GM21619 (cell line): ENCODE data around the gene BAHD1.
"Not testable (repeated sequence)": the region's sequence is repeated elsewhere in the genome, so short reads cannot be mapped to it uniquely, and the experiment has no call there.

ENCODE experiments used
- ATAC-seq: cut with Tn5 transposase; IDR thresholded peaks from one replicate; pipeline ENCODE4 v1.9.1; 2021; ENCODE audit not compliant: unreplicated experiment

The BAHD1 gene

DNA sequence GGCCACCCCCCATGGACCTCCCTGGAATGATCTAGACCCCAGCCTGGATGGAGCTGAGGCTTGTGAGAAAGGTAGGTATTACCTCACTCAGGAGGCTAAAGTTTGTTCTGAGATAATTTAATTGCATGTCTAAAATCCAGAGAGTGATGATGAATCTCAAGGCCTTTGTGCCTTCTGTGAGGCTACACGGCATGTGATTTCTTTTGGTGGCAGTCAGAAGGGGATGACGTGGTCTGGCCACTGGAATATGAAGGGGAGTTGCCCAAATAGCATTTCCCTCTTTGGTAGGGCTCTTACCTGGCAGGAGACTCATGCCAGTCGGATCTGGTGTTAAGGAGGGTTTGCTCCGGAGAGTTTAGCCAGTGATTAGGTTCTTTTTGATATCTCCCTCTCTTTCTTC lies 2.5 kb downstream of the BAHD1 start:
- no peak for ATAC-seq

DNA sequence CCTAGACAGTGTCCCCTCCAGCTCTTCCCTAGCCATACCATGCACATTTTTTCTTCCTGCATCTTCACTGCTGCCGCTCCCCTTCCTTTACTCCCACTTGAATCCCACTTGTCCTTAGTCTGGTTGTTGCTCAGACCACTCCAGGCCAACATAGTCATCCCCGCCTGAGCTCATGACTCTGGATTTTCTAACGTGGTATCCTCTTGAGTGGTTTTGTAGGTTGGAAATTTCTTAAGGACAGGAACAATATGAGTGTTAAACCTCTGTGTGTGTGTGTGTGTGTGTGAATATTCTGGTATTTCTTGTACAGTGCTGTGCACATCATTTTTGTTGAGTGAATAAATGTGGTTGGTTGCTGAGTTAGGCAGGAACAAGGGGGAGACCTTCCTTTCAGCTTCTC lies 3.1 kb downstream of the BAHD1 start:
- no peak for ATAC-seq

GRCh38 chr15:40444736-40445135 lies 4.0 kb downstream of the BAHD1 start:
- no peak for ATAC-seq

DNA sequence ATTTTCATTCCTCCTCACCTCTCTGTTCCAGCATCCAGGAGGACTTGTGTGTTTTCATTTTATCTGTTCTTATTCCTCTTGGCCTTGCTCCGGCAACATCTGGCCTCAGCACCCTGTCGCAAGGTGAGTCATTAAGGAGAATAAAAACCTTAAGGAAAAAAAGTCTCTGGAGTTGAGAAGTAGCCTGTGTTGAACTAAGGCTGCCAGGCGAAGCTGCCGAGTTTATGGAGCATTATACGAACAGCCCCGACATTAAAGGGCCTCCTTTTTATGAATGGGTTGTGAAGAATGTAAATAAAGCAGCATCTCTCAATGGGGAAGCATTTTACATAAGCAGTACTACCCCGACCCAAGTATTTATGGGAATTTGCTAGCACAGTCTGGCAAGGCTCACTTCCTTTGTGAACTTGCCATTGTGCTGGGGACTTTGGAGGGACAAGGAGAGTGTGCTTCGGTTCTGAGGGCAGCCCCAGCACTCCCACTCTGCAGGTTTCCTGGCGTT lies 4.7 kb downstream of the BAHD1 start:
- ATAC-seq, result no peak

DNA sequence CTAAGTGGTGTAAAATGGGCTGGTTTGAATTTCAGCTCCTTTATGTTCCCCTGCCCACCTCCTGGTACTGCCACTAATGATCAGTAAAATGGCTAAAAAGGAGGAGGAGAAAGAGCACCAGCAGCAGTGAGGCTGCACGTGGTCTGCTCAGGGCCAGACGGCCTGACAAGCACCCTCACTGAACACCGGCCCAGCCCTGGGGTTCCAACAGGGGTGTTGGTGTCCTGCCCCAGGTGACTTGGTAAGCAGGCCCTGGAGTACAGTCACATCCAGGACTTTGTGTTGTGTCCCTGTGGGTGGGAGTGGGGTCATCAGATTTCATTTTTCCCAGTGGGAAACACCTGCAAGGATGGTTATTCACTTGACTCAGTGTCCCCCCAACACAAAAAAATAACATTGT lies 5.4 kb downstream of the BAHD1 start:
- ATAC-seq, result no peak

DNA sequence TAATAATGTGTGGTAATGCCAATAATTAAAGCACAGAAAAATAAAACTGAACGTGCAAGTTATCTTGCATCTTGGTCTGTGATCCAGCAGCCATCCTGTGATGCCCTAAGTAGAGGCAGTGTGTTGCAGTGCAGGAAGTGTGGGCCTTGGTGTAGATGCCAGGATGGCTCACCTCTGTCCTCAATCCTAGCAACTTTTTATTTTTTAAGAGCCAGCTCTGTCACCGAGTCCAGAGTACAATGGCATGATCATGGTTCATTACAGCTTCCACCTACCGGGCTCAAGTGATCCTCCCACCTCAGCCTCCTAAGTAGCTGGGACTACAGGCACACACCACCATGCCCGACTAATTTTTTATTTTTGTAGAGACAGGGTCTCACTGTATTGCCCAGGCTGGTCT lies 7.6 kb downstream of the BAHD1 start:
- no peak for ATAC-seq

DNA sequence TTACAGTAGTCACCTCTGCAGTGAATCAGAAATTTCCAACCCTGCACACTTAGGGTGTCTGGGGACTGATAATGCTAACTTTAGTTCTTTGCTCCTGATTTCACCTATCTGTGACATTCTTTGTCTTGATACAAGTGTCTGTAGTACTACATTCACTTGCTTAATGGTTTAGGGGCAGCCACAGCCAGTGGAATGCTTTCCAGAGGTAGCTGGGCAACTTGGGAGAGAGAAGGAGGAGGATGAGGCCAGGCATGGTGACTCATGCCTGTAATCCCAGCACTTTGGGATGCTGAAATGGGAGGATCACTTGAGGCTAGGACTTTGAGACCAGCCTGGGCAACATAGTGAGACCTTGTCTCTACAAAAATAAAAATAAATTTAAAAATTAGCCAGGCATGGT lies 8.5 kb downstream of the BAHD1 start:
- no peak for ATAC-seq

DNA sequence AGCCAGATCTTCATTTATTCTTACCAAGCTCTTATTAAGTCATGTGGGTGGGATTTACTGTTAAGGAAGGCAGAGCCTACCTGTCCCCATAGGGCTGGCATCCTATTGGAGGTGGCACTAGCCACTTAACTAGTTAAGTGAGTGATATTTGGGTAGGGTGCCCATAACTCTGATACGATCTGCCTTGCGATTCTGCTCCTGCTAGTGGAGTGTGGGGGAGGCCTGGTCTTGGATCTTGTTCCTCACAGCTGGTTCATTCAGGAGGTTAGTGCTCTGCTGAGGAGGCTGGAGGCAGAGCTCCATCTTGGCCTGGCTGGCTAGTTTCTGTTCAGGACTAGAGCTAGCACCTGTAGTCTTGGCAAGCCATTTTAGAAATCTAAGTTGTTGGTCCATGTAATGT lies 9.3 kb downstream of the BAHD1 start:
- no peak for ATAC-seq

DNA sequence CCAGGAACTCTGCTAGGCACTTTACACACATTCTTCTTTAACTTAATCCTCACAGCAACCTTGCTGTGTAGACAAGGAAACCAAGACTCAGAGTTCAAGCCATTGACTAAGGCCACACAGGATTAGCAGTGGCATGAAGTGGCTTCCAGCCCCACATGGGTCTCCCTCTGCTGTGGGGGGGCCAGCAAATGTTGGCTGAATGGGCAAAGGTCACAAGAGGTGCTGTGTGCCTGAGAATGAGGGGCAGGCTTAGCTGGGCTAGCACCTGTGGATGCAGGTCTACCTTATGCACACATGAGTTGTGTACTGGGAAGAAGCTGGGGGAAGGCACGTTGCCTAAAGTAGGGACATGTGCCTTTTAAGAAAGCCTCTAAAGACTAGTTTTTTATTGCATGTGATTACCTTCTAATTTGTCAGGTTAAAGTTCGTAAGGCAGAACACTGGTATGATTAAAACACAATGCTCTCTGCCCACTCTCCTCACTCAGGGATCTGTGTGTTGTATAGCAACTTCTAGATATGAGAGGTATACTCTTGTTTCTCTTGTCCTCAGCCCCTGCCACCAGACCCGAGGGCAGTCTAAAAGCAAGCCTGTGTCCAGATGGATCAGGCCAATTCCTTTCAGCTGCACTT lies 10.9 kb downstream of the BAHD1 start:
- no peak for ATAC-seq

- no peak for ATAC-seq
Observed at GRCh38 chr15:40452296-40453090, 11.7 kb downstream of the BAHD1 start.

DNA sequence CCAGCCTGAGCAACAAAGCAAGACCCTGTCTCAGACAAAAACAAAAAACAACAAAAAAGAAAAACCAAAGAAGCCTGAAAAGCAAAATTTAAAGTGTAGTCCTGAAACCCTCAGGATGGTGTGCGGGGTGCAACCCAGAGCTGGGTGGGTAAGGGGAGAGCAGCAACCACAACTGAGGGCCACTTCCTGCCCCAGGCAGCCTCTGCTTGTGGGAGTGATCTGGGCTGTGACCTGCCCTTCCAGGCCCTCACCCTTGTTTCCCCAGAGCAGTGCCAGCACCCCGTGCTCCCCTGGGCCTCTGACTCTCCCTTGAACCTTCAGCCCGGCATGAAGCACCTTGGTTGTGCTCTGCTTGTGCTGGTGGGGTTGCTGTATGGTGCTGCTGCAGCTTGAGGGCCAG lies 13.2 kb downstream of the BAHD1 start:
- not testable (repeated sequence) for ATAC-seq

DNA sequence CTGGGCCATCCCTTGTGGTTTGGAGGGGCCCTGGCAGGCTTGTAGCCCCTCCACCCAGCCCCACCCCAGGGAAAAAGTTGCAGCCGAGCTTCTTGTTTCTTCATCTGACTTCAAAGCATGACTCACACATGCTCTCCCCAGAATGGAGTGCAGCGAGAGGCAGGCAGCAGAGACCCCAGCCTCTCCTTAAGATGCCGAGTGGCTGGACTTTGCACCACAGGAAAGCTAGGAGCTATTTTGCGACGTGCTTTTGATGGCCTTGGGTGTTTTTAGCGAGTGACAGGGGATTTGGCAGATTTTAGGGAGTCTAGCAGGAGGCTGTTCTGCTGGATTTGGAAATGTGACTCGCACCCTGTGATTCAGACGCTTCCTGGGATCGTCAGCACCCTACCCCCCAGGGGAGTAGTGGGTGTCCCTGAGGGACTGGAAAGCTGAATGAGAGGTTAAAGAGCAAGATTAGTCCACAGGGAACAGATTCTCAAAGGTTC lies 14.2 kb downstream of the BAHD1 start:
- no peak for ATAC-seq

DNA sequence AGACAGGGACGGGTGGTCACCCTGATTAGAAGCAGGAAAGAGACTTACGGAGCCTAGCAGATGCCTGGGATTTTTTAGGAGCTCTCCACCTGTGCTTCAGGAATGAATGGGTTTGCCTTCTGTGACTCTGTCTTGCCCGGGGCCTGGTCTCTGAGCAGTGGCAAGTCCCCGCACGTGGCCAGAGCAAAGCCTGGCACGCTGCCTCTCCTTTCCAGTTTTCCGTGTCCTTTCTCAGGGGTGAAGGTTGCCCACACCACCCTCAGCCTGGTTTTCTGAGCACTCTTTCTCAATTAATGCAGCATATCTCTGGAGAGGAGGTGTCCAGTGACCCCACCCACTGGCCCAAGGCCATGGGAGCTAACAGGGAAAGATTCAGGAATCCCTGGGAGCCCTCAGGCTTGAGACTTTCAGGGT lies 15.6 kb downstream of the BAHD1 start:
- ATAC-seq, result no peak

DNA sequence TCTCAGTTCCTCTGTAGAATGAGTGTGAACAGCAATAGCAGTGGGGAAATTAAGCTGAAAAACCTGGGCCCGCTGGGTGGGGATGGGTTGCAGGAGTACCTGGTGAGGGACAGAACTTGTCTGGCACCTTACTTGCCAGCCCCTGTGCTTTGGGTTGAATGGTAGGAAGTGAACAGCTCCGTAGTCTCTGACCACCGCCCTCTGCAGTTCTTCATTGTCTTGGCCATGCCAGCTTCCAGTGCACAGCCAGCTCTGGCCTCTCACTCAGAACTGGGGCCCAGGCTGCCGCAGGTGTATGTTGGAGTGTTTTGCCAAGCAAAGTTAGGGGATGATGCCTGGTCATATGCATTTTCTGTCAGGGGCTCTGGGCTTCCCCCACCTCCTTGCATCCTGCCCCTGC lies 16.0 kb downstream of the BAHD1 start:
- ATAC-seq, result no peak

- no peak for ATAC-seq
Observed at GRCh38 chr15:40458495-40459371, 18.0 kb downstream of the BAHD1 start.

DNA sequence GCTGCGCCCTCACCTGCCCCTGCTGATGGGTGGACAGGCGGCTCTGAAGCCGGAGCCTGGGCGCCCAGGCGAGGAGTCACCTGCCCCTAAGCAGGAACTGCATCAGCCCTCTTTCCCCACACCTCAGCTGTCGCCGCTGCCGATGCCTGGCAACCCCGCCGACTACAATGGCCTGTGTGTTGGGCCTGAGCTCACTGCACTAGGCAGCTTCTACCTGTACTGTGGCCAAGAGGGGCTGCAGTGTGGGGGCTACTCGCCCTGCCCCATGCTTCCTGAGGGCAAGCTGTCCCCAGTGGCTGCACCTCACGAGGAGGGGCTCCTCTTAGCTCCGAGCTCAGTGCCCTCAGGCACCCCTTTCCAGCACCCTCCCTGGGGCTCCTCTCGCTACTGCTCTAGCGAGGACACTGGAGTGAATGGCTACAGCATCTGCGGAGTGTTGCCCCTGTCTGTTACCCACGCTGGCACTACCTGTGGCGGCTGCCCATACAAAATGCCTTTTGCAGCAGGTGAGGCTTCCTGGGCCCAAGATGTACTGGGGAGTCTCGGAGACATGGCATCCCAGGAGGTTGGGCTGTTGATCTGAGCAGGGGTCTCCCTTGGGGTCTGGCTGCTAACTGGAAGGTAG lies 18.8 kb downstream of the BAHD1 start:
- no peak for ATAC-seq

DNA sequence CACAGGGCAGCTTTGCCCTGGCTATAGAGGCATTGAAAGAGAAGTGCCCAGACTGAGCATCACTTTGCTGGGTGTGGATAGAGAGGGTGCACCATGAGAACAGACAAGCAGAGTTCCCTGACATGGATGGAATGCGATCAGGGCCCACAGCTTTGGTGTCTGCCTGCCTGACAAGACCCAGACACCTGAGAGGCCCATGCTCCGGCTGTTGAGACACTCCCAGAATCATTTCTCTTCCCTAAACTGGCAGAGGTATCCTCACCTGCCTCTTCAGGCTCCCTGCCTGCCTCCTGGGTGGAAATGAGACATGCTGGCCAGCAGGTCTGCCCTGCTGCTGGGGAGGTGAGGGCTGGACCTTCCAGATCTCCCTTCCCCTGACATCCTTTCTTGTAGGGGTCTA lies 19.7 kb downstream of the BAHD1 start:
- no peak for ATAC-seq

- ATAC-seq, result no peak
Observed at GRCh38 chr15:40461958-40462357, 21.2 kb downstream of the BAHD1 start.

GRCh38 chr15:40463279-40463678 lies 22.5 kb downstream of the BAHD1 start:
- ATAC-seq, result no peak

DNA sequence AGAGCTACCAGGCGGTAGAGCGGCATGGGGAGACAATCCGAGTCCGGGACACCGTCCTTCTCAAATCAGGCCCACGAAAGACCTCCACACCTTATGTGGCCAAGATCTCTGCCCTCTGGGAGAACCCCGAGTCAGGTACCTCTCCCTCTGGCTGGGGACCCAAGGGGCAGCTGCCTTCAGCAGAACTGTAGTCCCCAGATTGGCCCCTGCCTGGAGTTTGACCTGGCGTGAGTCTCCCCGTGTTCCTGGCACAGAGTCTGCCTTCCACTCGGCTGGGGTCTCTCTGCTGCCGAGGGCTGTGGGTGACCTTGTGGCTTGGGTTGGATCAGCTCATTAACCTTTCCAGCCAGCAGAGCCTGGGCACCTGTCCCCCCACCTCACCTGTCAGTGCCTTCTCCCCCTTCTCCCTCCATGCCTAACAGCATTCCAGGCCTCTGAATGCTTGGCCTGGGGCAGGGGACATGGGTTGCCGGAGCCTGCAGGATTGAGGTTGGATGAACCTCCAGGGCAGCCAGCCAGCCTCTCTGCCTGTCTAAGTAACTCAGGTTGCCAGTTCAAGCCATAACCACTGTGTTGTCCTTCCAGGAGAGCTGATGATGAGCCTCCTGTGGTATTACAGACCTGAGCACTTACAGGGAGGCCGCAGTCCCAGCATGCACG lies 23.3 kb downstream of the BAHD1 start:
- no peak for ATAC-seq
